NCI-H2227 (cell line): ENCODE data around the gene B4GALT7.
A peak's percentile ranks its signal among the peaks of the same experiment; 100 is the strongest.

Source experiments
- DNase-seq: peaks from one replicate; lab custom pipeline; 2025; ENCODE audit not compliant: unreplicated experiment; lab: John Stamatoyannopoulos, UW

B4GALT7 gene

DNA sequence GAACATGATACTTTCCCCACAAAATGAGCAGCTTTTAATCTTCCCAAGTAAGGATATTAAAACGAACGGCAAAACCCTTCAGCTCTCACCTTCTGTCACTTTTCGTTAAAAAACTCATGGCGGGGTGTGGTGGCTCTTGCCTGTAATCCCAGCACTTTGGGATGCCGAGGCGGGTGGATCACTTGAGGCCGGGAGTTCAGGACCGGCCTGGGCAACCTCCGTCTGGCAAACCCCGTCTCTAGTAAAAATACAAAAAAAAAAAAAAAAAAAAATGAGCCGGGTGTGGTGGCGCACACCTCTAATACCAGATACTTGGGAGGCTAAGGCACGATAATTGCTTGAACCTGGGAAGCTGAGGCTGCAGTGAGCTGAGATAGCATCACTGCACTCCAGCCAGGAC is 7.0 kb upstream of the B4GALT7 start:
- no peak for DNase-seq

DNA sequence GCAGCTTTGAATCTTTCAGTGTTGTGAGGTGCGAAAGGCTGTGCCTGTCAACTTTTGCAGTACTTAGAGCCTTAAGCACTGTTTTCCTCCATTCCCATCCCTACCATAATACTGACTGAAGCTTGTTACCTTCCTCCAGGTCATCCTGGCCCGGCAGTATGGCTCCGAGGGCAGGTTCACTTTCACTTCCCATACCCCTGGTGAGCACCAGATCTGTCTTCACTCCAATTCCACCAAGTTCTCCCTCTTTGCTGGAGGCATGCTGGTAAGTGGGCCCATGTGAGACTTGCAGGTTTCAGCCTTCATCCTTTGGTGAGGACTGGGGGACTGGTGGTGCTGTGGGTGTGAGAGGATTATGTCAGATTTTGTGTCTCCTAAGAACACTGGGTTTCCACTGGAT is 6.4 kb upstream of the B4GALT7 start:
- DNase-seq = no peak

DNA sequence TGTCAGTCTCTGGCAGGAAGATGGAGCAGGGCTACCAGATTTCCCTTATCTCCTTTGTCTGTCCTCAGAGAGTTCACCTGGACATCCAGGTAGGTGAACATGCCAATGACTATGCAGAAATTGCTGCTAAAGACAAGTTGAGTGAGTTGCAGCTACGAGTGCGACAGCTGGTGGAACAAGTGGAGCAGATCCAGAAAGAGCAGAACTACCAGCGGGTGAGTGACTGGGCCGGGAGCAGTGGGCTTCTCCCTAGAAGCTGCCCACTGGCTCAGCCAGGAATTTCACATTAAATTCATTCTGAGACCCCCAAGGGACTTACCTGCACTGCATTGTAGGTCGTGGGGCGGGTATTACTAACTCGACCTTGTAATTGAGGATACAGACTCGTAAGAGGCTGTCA is 5.9 kb upstream of the B4GALT7 start:
- no peak for DNase-seq

DNA sequence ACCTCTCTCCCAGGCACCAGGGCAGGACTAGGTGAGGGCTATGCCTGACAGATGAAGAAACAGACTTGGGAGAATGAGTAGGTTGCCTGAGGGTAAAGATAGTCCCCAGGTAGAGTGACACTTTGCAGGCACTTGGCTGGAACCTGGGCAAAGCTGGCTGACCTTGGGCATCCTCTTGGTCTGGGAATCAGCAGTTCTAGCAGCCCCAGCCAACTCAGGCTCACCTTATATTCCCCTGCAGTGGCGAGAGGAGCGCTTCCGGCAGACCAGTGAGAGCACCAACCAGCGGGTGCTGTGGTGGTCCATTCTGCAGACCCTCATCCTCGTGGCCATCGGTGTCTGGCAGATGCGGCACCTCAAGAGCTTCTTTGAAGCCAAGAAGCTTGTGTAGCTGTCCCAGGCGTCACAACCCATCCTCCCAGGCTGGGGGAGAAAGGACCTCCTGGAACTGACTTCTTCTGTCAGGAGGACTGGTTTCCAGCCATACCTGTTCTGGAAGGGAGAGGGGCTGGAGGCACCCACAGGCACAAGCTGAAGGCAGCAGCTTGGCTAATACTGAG is 4.8 kb upstream of the B4GALT7 start:
- no peak for DNase-seq

DNA sequence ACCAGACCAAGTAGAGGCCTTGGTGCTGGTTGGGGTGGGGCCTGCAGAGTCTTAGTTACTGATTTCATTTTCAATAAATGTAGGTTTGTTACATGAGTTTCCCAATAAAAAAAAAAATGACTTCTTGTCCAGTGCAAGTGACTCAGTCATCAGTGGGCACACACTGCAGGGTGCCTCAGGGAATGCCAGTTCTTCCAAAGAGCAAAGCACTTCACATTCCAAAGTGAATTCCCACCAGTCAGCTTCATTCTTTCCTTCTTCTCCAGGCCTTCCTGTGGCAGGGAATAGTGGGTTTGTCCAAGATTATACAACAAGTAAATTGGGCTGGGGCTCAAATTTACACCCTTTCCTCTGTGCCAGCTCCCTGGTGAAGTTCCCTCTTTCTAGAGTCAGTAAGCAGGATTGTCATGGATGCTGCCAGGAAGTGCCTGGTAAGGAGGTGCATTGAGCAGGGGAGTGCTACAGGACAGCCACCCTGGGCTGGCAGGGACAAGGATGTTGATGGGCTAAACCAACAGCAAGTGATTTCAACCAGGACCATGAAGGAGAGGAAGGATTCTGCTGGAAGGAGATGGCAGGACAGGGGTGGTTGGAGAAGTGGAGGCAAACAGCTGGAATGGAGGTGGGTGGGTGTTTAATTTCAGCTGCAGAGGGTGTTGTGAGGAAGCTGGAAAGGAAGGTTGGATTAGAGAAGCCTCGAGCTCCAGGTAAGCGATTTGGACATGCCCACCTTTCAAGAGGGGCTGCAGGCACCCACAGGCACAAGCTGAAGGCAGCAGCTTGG is 3.7 kb upstream of the B4GALT7 start:
- DNase-seq = no peak

DNA sequence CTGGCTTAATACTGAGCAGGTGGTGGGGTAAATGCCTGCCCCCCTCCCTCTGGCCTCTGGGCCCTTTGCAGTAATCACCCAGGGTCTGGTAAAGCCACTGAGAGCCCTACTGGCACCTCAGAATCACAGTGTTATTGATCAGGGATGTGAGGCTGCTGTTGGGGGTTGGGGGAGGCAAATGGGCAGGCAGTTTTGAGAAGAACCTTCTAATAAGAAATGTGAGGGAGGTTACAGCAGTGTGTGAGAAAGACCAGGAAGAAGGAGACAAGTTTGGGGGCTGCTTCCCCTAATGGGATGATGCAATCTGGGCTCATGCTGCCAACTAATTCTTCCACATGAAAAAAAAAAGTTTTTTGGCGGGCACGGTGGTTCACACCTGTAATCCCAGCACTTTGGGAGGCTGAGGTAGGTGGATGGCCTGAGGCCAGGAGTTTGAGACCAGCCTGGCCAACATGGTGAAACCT is 3.1 kb upstream of the B4GALT7 start:
- no peak for DNase-seq

DNA sequence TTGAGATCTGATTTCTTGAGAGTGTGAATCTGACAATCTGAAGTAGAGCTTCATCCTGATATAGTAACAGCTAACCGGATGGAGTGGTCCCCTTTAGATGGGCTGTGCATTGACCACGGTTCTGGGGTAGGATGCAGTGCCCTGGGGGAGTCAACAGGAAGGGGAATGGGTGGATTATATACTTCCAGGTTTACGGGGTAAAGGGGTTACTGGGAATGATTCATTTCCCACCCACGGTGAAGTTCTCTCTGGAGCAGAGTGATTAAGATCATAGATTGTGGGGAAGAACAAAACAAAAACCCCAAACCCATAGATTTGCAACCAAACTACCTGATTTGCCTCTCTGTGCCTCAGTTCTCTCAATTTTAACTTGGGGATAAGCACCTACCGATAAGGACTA is 1.5 kb upstream of the B4GALT7 start:
- DNase-seq = no peak

DNA sequence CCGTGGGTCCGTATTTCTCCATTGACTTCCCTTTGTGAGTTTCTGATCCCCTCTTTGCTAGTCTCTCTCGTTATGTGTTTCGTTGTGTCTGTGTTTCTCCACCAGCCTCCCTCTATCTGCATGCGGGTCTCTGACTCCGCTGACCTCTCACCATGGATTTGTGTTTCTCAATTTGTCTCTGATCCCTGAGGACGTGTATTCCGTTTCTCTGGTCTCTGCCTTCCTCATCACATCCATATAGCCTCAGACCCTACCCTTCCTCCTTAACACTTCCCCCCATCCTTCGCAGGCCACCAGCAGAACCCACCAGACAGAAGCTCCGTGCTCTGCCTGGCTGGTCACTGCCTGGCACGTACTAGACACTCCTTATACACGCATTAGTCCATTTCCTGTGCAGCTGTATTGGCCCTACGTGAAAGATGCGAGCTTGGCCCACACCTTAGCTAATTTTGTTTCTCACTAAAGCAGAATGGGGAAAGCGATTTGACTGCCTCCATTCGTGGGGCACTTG is 631 bp downstream of the B4GALT7 start:
- DNase-seq = no peak

DNA sequence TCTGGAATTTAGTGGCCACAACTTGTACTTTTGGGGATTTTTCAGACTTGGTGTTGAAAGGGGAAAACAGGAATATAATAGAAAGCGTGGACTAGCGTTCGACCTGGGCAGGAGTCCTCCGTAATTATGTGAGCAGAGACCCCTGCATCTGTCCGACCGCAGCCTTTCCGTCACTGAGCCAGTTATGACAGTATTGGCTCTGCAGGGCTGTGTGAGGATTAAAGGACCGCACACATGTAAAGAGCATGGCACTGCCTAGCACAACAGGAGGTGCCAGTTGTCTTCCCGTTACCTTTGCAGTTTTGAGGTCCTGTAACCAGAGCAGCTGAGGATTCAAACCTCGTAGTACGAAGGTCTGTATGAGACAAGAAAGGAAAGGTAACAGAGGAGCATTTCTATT is 1.2 kb downstream of the B4GALT7 start:
- no peak for DNase-seq

DNA sequence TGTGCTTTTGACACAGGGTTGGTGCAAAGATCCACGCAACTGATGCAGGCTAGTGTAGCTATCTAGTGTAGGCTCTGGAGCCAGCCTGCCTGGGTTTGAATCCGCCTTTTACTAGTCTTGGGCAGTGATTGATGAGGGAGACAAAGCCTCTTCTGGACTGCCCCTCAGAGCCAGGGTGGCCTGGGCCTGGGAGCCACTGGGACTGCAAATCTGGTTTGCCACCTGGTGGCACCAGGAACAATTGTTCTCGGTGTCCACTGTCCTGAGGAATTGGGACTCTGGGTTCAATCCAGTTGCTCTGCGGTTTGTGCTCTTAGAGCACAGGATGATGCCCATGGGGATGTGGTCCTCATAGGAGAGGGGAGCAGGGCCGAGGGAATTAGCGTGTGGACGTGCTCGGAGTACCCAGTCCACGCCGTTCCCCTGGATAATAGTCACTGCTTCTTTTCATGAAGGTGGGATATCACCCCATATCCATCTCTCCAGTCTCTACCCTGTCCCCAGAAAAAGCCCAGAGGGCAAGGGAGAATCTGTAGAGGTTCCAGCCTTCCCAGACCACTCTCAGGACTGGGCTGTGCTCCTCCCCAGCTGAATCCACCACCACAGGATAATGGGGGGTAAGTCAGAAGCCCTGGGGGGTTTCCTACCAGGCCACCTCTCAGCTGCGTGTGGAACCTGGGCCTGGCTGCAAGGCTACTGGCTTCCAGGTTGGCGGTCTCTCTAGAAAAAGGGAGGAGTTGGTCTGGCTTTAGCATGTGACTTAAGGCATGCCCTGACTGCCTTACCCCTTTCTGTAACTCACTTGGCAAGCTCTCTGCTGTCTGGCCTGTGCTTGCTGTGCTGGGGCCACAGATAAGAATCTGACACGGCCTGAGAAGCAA is 1.9 kb downstream of the B4GALT7 start:
- DNase-seq = peak; percentile 4

DNA sequence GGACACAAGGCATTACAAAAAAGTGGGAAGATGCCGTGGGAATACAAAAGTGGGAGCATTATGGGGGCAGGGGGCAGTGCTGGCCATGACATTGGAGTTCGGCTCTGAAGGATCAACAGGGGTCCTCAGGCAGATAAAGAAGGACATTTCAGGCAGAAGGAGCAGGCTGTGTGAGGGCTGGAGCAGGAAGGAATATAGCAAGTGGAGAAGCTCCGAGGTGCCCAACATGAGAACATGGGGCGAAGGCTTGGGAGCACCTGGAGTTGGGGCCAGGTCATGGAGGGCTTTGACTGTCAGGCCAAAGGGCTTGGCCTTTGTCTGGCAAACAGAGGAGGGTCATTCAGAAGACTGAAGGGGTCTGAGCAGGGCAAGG is 2.5 kb downstream of the B4GALT7 start:
- DNase-seq = no peak

DNA sequence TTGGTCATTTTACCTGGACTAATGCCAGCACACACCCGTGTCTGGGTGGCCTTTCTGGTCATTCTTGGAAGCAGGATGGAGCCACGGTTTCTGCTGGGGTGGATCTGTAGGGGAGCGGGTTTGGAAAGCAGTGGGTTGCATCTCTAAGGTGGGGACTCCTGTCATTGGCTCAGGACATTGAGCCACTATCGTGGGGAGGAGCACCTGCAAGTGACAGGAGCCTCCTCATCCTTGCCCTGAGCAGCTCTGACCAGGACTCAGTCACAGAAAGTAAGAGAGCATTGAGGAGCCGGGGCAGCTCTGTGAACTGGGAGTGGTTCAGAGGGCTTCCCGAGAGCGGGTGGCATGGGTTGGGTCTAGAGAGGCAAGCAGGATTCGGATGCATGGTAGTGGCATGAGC is 3.7 kb downstream of the B4GALT7 start:
- no peak for DNase-seq

DNA sequence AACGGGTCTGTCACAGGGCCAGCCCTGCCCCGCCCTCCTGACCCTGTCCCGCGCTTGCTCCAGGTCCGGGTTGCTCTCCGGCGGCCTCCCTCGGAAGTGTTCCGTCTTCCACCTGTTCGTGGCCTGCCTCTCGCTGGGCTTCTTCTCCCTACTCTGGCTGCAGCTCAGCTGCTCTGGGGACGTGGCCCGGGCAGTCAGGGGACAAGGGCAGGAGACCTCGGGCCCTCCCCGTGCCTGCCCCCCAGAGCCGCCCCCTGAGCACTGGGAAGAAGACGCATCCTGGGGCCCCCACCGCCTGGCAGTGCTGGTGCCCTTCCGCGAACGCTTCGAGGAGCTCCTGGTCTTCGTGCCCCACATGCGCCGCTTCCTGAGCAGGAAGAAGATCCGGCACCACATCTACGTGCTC is 4.2 kb downstream of the B4GALT7 start:
- no peak for DNase-seq

DNA sequence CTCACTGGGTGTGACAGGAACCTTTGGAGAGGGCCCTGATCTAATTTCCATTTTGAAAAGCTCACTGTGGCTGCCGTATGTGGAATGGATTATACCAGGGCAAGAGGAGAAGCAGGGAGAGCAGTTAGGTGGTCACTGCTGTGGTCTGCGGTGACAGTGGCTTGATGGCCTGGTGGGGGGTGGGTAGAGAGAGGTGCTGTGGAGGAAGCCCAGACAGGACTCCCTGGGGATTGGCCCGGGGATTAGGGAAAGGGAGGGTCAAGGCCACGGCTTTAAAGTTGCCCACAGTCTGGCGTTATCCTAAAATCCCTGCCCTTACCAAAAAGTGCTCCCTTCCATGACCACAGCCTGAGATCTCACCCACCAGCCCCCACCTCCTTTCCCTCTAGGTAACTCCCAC is 4.7 kb downstream of the B4GALT7 start:
- DNase-seq = no peak

DNA sequence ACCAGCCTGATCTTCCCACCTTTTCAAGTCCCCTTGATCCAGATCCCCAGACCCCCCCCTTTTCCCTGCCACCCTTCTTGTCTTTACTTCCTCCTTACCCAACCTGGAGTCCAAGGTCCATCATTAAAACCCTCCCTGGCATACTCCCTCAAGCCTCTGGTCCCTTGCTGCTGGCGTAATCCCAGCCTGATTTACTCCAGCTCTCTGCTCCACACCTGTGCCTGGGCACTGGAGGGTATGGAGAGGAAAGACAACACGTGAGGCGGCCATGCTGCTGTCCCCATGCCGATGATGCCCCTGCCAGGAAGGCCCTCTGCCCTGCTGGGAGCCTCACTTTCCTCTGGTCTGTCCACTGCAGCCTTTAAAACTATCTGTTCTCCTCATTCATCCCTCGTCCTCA is 5.1 kb downstream of the B4GALT7 start:
- DNase-seq = no peak

DNA sequence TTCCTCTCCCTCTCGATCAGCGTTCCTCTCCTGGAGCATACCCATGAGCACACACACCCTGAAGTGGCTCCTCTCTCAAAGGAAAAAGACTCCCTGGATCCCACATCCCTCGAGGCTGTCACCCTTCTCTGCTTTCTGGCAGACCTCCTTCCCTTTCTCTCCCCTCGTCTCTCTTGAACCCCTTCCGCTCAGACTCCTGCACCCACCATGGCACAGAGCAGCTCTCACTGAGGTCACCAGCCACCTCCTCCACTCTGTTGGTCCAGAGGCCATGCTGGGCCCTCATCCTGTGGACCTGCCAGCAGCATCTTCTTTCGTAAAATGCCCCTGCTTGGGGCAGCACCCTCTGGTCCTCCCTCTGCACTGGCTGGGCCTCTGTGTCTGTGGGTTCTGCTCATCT is 5.7 kb downstream of the B4GALT7 start:
- no peak for DNase-seq

DNA sequence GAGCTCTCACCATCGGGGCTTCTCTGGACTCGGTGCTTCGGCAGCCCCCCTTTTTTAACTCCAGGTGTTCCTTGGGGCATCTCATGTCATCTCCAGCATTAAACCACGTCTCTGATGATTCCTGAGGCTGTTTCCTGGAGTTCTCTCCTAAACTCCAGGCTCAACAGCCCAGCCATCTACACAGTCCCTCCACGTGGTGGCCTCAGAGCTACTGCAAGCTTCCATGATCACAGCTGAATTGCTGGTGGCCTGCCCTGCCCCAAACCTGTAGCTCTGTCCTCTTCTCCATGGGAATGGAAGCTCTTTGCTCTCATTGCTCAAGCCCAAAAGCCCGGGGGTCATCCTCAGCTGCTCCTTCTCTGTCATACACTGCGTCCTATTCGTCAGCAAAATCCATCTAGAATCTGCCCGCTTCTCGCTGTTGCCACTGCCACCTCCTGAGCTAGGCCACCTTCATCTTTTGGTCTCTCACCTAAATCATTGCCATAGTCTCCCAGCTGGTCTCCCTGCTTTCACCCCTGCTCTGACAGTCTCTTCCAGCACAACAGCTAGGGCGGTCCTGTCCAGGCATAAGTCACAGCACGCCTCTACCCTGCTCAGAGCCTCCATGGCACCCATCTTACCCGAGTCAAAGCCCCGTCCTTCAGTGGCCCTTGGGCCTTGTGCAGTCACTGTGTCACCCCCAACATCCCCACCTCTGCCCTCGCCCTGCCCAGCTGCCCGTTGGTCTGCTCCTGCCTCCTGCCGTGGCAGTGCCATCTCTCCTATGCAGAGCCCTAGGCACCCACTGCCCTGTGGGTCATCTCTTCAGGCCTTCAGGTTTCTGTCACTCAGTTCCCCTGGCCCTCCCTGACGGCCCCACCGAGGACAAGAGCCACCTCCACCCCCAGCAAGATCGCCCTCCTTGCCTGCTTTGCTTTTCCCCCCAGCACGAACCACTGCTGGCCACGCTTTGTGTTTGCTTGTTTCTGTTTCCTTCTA is 6.4 kb downstream of the B4GALT7 start:
- no peak for DNase-seq

DNA sequence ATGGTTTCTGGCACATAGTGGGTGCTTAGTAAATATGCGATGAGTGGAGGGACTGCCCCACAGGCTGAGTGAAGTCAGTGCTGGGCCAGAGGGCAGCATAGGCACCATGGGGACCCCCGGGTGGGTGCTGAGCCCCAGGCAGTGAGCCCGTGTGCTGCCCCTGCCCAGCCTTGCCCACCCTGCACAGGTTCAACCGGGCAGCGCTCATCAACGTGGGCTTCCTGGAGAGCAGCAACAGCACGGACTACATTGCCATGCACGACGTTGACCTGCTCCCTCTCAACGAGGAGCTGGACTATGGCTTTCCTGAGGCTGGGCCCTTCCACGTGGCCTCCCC is 7.2 kb downstream of the B4GALT7 start:
- DNase-seq = no peak

DNA sequence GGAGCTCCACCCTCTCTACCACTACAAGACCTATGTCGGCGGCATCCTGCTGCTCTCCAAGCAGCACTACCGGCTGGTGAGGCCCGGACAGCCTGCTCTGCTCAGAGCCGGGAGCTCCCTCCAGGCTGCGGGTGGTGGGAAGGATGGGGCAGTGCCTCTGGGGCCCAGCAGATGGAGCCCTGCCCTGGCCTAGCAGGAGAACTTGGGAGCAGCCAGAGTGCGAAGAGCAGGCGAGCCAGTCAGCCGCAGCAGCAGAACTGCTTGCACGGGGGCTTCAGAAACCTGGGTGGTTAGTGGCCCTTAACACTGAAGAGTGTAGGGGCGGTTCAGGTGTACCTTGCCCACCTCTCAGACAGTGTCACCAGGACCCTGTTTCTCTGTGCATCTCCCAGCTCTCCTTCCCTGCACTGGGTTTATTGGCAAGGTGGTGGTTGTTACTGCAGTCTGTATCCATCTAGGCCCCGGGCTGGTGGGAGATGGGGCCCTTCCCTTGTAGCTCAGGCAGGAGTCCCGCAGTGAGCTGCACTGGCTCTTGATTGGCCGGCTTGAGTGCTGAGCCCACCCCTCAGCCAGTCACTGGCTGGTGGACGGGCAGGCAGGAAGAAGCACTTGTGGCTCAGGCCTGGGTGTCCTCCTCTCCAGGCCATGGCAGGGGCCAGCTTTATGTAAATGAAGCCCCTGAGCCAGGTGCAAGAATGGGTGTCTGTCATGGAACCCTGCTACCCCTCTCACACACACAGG is 7.7 kb downstream of the B4GALT7 start:
- peak; percentile 82 for DNase-seq
